Hematopoietic multipotent progenitor cell treated with erythropoietin and hydrocortisone succinate and interleukin-3 and kit ligand, for 6 days (in vitro differentiated cells): Measurements from ENCODE around the gene MAP10.
A peak's percentile ranks its signal among the peaks of the same experiment; 100 is the strongest.
"Not testable (repeated sequence)": the region's sequence is repeated elsewhere in the genome, so short reads cannot be mapped to it uniquely, and the experiment has no call there.

Experiments
- DNase-seq: peaks from one replicate; pipeline ENCODE4 v3.0.0-alpha.2; 2015

The MAP10 gene, protein sequence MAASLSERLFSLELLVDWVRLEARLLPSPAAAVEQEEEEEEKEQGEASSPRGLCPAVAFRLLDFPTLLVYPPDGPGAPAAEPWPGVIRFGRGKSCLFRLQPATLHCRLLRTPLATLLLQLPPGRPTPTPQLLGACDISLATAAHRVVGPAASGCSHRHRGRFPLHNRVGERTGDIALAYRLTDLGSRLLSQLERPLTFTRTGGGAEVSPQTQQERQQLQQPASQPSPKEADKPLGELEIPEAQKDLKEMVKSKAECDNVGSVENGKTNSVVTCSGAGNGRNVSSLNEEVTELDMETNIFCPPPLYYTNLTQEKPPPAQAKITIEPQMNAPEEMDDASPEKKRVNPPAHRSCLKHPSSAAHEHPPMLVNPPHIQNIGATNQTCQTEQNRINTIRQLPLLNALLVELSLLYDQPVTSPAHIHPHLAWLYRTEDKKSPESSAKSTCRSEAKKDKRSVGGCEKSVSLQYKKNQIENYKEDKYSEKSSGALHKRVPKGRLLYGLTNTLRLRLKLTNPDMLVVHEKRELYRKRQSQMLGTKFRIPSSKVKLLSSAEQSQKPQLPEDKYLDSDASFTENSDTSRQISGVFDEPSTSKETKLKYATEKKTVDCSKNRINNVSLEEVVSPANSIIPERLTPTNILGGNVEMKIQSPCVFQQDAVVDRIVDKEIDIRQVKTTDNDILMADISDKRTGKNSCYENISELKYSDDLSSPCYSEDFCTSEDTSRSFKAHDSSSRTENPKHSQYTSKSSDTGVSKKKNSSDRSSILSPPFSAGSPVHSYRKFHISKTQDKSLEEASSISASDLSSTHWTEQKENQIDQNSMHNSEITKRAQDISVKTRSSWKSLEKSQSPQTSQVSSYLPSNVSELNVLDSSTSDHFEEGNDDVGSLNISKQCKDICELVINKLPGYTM

DNA sequence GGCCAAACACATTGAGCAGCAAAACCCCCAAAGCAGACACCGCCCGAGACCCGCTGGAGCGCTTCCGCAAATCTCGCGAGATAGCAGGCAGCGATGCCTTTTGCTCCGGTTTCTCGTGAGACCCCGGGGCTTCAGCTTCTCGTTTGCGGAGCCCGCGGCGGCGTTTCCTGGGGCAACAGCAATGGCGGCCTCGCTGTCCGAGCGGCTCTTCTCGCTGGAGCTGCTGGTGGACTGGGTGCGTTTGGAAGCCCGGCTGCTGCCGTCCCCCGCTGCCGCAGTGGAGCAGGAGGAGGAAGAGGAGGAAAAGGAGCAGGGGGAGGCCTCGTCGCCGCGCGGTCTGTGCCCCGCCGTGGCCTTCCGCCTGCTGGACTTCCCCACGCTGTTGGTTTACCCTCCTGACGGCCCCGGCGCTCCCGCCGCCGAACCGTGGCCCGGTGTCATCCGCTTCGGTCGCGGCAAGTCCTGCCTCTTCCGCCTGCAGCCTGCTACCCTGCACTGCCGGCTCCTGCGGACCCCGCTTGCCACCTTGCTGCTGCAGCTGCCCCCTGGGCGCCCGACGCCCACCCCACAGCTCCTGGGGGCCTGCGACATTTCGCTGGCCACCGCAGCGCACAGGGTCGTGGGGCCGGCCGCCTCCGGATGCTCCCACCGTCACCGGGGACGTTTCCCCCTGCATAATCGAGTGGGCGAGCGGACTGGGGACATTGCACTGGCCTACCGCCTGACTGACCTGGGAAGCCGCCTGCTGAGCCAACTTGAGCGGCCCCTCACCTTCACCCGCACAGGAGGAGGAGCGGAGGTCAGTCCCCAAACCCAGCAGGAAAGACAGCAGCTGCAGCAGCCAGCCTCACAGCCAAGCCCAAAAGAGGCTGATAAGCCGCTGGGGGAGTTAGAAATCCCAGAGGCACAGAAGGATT, at the start of gene MAP10:
Gene MAP10, plus strand, starts transcription at position 148 of the 917 bp plus-strand sequence. Its CDS starts 34 bp downstream, at position 182.
- peak; percentile 84 for DNase-seq

DNA sequence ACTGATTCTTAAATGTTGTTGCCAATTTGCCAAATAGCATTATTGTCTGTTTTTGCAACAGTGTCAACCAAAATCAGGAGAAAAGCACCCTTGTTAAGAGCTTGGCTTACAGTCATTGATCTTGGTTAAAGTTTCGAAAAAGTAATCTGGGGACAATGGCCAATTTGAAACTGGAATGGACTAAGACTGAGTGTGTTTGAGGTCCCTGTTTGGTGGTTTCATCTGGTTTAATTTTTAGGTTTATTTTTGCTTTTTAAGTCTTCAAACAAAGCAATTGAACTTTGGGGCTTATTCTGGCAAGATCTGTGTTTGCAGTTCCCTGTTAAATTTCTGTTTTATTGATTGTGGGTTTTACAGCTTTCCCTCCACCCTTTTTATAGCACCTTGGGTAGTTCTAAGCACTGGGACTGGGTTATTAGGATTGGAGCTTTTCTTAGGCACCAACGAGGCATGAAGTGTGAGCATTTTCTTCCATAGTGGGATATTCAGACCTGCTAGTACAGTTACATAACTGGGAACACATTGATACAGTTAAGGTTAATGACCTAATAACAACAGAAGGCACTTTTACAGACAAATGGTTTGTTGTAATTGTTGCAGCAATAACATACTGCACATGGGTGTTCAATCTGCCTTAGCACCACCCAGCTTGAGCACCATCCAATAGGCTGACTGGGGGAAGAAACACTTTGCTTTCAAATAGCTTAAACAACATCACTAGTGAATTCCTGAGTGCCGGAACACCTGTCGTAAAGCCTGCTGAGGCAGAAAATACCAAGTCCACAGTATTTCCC, 40.6 kb upstream of the MAP10 start:
- DNase-seq = no peak

DNA sequence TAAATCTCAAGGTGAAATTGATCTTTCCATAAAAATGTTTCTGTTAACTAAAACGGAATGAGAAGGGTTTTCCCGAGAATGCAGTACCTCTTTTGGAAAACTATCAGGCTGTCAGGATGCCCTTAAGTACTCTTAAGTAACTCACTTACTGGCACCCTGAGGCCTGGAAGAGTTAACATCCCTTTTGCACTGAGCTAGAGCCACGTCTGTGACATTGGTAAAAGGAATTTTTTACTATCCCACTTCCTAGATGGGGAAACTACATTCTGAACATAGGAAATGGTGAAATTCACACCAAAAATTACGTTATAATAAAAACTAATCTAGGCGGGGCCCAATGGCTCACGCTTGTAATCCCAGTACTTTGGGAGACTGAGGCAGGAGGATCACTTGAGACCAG, 39.7 kb upstream of the MAP10 start:
- DNase-seq = no peak

DNA sequence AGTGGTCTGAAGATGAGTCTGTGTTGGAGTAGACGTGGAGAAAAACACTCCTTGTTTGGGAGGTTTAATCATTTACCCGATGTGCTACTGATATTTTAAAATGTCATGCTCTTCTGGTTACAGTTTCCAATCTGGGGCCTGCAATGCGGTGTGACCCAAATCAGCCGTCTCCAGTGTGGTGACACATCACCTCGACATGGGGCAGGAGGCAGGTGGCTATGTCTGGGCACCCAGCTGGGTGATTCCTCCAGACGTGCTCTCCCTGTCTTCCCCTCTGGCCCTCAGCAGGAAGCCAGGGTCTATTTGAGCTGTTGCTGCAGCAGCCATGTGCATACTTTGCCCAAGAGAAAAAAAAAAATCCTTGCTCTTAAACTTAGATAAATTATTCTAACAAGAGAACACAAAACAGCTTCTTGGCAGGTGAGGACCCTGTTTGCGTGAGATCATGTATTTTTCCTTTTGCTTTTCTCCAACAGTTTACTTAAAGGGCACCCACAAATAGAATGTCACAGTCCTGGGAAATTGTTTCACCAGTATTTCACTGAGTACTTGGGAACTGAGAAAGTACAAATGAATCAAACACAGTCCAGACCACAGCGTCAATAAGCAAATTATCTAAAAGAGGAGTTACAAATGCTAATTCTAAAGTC, 38.9 kb upstream of the MAP10 start:
- DNase-seq = no peak

DNA sequence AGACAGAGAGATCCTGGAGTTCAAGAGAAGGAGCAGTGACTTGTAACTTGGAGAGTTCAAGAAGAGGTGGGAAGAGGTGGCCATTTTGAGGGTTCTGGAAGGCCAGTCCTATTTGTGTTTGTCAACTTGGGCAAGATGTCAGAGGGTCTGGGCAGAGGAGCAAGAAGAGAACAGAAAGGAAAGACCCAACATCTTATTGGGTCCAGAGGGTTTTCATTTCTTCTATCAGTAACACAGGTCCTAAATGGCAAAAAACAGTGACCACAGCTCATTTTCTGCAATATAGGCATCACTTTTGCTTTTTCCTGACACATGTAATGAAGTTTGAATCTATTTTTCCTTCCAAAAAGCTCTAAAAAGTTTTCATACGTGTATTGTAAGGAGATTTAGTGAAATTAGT, 38.3 kb upstream of the MAP10 start:
- no peak for DNase-seq

DNA sequence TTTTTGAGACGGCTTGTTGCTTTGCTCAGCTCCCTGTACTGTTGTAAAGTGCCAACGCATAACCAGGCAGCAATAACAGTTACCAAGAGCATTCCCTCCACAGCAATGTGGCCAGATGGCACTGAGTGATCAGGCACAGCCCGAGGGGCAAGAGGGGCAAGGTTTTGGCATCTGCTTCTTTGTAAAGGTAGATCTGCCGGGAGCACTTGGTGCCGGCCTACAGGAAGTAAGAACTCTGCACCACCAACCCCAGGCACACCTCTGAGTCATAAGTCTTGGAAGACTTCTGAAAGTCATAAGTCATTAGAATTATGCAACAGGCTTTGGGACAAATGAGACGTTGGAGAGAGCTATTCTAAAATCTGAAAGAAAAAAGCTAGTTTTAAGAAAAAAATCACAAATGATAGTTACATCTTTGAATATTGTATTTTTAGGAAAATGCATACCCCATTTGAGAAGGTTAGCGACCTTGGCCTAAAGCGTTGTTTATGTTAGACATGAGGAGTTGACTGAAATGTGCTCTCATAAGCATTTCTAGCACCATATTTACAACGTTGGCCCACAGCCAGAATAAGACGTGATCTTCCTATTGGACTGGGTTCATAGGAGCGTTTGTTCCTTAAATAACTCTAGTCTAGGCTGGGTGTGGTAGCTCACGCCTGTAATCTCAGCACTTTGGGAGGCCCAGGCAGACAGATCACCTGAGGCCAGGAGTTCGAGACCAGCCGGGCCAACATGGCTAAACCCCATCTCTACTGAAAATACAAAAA, 37.7 kb upstream of the MAP10 start:
- DNase-seq = peak; percentile 44

DNA sequence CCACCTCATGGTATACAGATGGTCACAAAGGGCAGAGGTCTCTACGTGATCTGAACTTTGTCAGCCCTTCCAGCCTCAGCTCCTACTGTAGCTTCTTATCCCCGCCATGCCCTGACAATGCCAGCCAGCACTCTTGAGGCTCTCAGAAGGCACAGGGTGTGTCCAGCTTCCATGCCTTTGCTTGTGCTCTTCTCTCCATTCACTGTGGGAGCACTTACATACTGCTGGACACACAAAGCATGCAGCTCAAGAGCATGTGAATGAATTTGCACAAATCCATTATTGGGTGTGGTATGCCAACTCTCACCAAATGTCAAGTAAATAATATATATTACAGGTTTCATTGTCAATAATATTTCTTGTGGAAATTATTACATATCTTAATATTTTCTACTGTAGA, 36.4 kb upstream of the MAP10 start:
- no peak for DNase-seq

DNA sequence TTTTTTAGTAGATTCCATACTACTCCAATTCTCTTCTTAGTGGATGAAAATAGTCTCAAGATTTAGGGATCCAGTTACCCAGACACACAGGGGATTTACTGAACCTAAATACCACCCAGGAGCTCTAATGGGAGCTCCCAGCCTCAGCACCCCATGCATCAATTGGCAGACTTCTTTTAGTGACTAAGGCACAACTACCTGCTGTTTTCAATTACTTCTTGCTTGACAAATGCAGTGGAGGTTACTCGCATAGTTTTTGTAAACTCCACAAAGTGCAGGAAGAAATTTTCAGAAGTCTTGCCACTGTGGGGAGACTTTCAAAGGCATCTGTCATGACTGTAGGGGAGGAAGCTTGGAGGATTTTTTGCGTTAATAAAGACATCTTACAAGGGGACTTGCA, 35.5 kb upstream of the MAP10 start:
- DNase-seq = no peak

DNA sequence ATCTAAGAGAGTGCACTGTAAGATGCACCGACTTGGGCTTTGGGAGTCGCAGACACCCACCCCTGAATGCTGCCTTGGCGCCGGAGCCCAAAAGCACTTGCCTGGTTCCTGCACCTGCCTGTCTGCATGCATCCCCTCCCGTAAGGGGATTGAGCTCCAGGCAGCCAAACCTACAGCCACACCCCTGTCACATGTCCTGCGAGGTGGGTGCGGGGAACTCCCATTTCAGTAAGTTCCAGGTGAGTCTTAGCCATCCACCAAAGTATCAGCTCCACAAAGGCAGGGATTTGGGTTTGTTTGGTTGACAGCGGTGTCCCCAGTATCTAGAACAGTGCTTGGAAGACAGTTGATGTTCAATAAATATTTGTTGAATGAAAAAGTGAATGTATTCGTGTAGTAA, 31.5 kb upstream of the MAP10 start:
- no peak for DNase-seq

DNA sequence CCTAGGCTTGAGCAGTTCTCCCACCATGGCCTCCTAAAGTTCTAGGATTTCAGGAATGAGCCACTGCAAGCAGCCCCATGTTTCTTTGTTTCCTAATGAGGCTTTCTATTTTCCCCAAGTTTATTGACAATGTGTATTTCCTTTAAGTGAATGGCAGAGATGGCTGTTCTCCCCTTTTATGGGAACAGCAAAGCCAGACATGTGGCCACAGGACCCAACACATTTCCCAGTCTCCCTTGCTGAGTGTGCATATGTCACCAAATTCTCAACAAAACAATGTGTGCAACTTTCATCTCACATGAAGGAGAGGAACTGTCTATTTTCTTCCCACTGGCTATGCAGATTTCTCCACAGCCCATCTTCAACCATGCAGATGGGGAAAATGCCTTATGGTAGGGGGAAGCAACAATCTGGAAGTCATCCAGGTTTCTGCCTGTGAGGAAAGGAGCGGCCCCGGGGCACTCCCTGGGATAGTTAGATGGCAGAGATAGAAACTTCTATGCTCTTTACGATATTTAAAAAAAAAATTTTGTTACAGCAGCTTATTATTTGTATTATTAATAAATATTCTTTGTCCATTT, 28.6 kb upstream of the MAP10 start:
- no peak for DNase-seq

DNA sequence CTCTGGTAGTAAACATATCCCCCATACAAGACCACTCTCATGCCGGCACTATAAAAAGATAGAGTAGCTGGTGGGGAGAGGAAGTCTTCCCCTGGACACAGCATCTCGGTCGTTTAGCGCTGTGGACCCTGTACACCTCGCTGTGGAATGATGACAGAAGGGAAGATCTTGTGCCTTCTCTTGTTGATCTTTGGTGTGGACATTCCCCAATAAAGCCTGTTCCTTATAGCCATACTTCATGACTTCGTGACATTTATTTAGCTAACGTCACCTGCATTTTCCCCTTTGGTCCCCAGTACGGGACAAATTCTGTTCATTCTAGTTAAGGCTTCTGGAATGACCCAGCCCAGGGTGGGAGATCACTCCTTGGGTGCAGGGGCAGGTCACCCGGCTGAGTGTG, 24.9 kb upstream of the MAP10 start:
- DNase-seq = no peak

DNA sequence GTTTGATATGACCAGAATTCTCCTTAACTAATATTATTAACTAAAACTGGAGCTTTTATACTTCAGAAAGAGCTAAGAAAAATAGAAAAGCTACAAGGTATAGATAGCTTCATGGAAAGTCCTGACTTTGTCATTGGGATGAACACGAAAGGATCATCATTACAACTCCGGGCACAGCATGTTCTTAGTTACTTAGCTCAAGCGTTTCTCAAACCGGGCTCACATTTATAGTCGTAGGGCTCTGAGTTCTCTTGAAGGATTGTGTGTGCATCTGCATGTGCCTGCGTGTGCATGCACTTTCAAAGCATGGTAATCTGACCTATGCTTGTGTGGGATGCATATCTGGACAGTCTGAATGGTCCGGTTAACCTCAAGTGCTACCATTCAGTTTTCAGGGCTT, 20.4 kb upstream of the MAP10 start:
- no peak for DNase-seq

DNA sequence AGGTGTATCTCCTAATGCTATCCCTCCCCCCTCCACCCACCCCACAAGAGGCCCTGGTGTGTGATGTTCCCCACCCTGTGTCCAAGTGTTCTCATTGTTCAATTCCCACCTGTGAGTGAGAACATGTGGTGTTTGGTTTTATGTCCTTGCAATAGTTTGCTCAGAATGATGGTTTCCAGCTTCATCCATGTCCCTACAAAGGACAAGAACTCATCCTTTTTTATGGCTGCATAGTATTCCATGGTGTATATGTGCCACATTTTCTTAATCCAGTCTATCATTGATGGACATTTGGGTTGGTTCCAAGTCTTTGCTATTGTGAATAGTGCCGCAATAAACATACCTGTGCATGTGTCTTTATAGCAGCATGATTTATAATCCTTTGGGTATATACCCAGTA, 19.6 kb upstream of the MAP10 start:
- DNase-seq = not testable (repeated sequence)

DNA sequence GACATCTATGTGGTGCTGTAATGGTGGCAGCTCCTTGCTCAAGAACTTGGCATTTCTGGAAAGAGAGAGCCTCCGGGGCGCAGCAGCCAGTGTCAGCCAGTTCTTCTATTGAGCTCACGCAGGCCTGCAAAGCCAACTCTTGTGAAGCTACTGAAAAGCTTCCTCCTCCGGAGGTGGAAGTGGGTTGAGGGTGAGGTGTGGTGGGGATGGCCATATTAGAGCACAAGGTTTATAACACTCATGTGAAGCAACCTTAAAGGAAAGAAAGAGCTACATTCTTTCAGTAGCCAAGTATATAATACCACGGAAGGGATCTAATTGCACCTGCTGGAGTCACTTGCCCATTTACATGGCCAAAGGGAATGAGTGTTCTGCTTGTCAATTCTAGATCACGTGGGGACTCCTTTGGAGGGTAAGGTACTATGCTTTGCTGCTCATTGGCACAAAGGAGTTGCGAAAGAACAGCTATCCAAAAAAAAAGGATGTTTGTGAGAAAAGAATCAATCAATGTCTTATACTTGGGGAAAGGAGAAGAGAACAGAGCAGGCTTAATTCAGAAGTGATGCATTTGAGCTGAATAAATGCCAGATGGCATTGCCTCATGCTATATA, 18.3 kb upstream of the MAP10 start:
- DNase-seq = no peak

DNA sequence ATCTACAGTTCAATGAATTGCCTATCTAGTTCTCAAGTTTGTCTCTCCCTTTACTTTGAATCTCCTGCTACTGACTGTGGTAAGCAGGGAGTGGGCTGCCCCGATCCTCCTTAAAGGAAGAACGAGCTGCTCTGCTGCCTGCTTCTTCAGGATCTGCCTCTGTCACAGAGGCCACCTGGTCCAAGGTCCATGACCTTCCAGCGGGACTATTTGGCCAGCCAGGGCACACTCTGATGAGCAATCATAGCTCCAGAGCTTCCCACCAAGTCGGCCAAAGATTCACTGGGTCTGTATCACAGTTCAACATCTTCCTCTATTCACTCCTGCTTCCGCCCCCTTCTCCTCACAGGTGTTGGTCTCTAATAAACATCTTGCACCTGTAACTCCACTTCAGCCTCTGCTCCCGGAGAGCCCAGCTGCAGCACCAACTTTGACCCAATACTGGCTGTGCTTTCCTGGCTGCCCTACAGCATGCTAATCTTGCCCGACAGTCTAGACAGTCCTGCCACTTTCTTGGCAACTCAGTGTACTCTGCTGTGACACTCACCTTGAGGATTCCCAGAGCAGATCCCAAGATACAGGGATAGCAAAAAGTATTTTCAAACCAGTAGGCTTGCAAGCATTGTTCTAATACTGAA, 16.9 kb upstream of the MAP10 start:
- DNase-seq = no peak

DNA sequence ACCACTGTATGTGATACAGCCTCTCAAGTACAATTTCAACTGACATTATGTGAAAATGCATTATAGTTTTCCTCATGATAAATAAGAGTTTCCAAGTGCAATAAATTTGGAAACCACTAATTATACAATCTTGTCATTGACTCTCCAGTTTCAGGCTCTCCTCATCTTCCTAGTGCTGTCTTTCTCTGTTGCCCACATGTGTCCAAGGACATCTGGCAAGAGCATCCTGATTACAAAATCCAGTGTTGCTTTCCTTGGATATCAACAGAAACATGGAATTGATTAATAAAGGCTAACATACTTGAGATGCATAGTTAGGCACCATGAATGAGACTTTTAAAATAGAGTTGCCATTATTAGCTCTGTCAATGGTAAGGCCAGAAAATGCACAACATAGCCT, 15.6 kb upstream of the MAP10 start:
- no peak for DNase-seq

DNA sequence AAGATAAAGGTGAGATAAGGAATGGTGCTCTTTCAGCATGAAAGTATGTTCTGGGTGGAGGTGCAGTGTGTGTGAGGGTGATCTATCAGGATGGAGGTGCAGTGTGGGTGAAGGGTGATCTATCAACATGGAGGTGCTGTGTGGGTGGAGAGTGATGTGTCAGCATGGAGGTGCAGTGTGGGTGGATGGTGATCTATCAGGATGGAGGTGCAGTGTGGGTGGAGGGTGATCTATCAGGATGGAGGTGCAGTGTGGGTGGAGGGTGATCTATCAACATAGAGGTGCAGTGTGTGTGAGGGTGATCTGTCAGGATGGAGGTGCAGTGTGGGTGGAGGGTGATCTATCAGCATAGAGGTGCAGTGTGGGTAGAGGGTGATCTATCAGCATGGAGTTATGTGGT, 12.3 kb upstream of the MAP10 start:
- DNase-seq = no peak

DNA sequence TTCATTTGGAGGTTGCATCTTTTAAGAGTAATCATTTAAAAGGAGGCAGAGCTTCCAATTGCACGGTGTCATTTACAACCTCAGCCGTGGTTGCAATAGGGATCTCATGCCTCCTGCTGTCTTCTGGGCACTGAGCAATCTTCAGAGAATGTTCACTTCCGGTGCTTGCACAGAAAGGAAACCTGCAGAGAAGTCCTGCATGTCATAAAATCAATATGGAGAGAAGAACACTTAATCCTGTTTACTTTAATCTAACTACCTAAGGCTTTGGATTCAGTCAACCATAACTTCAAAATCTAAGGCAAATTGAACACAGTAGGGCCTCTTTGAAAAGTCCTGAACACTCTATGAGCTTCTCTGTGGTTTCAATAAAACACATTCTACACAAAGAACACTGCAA, 11.3 kb upstream of the MAP10 start:
- DNase-seq = peak; percentile 48

DNA sequence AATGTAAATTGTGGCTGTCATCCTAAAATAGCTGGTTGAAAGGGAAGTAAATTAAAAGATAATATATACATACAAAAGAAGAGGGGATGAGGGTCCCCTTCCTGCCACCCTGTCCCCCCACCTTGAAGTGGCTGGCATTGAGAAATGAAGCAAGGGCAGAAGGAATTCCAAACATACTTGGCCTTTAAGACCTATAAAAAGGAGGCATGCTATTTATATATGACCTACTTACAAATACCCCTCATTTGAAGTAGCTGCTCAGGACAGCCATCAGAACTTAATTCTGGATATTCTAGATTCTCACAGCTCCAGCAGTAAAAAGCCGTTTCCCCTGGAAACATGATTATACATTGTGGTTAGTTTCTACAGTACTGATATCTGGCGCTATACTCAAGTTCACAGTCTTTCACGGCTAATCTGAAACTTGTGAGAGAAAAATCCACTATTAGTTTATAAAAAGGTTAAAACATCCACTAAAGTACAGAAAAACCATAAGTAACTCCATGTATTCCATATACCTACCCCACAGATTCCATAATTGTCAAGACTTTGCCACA, 9.6 kb upstream of the MAP10 start:
- DNase-seq = peak; percentile 48
